Measurements from ENCODE around the gene DHX34.

Gene DHX34

GRCh38 chr19:47419030-47419783 lies 70.1 kb downstream of the DHX34 start, which contains the start of gene MEIS3:
Gene MEIS3, minus strand, starts transcription at chr19:47419527. Its CDS starts 446 bp downstream, at chr19:47419081.
- FAIRE-seq: no peak

GRCh38 chr19:47419789-47420188 lies 70.7 kb downstream of the DHX34 start:
- no peak for FAIRE-seq

- FAIRE-seq: no peak
These were observed 72.2 kb downstream of the DHX34 start for GRCh38 chr19:47421244-47421786.

GRCh38 chr19:47421844-47422395 lies 72.8 kb downstream of the DHX34 start:
- FAIRE-seq: no peak

- FAIRE-seq: no peak
These were observed 73.5 kb downstream of the DHX34 start for GRCh38 chr19:47422417-47423163.

GRCh38 chr19:47423203-47423882 lies 74.2 kb downstream of the DHX34 start:
- no peak for FAIRE-seq

GRCh38 chr19:47427241-47428176 lies 78.4 kb downstream of the DHX34 start:
- no peak for FAIRE-seq

- FAIRE-seq: peak; percentile 55
These were observed 79.2 kb downstream of the DHX34 start for GRCh38 chr19:47428177-47428894.

- FAIRE-seq: no peak
These were observed 80.2 kb downstream of the DHX34 start for GRCh38 chr19:47429140-47429793.

GRCh38 chr19:47430041-47430802 lies 81.1 kb downstream of the DHX34 start:
- FAIRE-seq: no peak

GRCh38 chr19:47432091-47432490 lies 83.0 kb downstream of the DHX34 start:
- no peak for FAIRE-seq

Data from A204.1 (cell line).